Transverse colon (tissue), 4 donors: ENCODE measurements around the gene VEGFC. TPM values are rescaled to one million over a fixed set of nuclear protein-coding genes. Genes with fewer than 3 reads are reported as not detected.

Experiments used
- DNase-seq: peaks from one replicate; pipeline ENCODE4 v3.0.0-alpha.2; 2019
- H3K27ac ChIP-seq, 4 donors: fragments of 200-600 bp; sonication (generic); 2 replicates each; pipeline ENCODE4 v1.5.1; 2016 to 2018; ENCODE audit warnings: inconsistent platforms in 4 of 4
- H3K27me3 ChIP-seq: fragments of 200-600 bp; sonication (generic); 2 replicates; pipeline ENCODE4 v1.5.1; 2017; ENCODE audit warnings: inconsistent platforms
- H3K36me3 ChIP-seq, 4 donors: fragments of 200-600 bp; sonication (generic); 2 replicates each; pipeline ENCODE4 v1.5.1; 2017 to 2019; ENCODE audit warnings: inconsistent platforms in 4 of 4
- H3K4me1 ChIP-seq, 4 donors: fragments of 200-600 bp; sonication (generic); 2 replicates each; pipeline ENCODE4 v1.5.1; 2017 to 2020; ENCODE audit warnings: inconsistent platforms in 4 of 4
- H3K4me3 ChIP-seq, 4 donors: fragments of 200-600 bp; sonication (generic); 1 replicate in 1 of 4; 2 replicates in 3 of 4; pipeline versions ENCODE4 v1.5.1 to v1.6.1; 2017 to 2019; ENCODE audit warnings: inconsistent platforms in 4 of 4
- H3K9me3 ChIP-seq, 2 donors: fragments of 200-600 bp; sonication (generic); 2 replicates each; pipeline ENCODE4 v1.5.1; 2017 to 2019; ENCODE audit warnings: inconsistent platforms in 2 of 2
- EP300 ChIP-seq: sonication (generic); formaldehyde crosslinking; IDR thresholded peaks from one replicate; pipeline ENCODE4 v1.6.1; 2017; ENCODE audit warnings: antibody characterized with exemption, low read depth
- POLR2A ChIP-seq: fragments of 450-650 bp; IDR thresholded peaks from one replicate; pipeline ENCODE4 v1.6.1; 2016; ENCODE audit warnings: antibody characterized with exemption, mild to moderate bottlenecking, moderate library complexity
- POLR2AphosphoS5 ChIP-seq, 3 donors: sonication (generic); formaldehyde crosslinking; IDR thresholded peaks; one replicate each; pipeline ENCODE4 v1.6.1; 2016; ENCODE audit warnings: antibody characterized with exemption in 3 of 3
- WGBS, 2 donors: methylation state at CpG; one replicate each; pipeline ENCODE4 v1.1.5; 2018; ENCODE audit warnings: low coverage in 1 of 2; 5-methylcytosine and 5-hydroxymethylcytosine counted together
- in situ Hi-C, 4 donors: fragments of 200-750 bp; cut with MboI; loops; one replicate each; pipeline versions ENCODE4 v1.15.0 to v1.15.1; 2017; ENCODE audit warnings: low sequenced_read_pairs in 3 of 4, low pct_ligation_motif_present in 1 of 4, low pct_unique_long_range_greater_than_20kb in 1 of 4
- intact Hi-C: fragments of 100-400 bp; cut with DNase I; formaldehyde crosslinking; loops from one replicate; pipeline ENCODE4 v1.15.1; 2023; ENCODE audit warnings: low total_unique reads
- total RNA-seq, 4 donors: library from RNA; depleted of rRNA; stranded (reverse); fragments of >200 nt; gene quantifications; one replicate each; pipeline ENCODE4 v1.1.0, GENCODE V29; 2016
- TF ChIP-seq, protein P1 (sequence below), 5 experiments: fragments of 200-600 bp in 3 of 5; fragments of 450-650 bp in 2 of 5; sonication (generic) in 3 of 5; IDR thresholded peaks; 1 replicate in 2 of 5; 2 replicates in 3 of 5; pipeline ENCODE4 v1.5.1; 2016 to 2017; ENCODE audit warnings: antibody characterized with exemption in 5 of 5, inconsistent platforms in 3 of 5, mild to moderate bottlenecking in 2 of 5, moderate library complexity in 1 of 5

Gene VEGFC
- total RNA-seq, 4 donors from 2014 or later: 1.2 to 2.9 (median 2.2) TPM; not detected in 1

DNA sequence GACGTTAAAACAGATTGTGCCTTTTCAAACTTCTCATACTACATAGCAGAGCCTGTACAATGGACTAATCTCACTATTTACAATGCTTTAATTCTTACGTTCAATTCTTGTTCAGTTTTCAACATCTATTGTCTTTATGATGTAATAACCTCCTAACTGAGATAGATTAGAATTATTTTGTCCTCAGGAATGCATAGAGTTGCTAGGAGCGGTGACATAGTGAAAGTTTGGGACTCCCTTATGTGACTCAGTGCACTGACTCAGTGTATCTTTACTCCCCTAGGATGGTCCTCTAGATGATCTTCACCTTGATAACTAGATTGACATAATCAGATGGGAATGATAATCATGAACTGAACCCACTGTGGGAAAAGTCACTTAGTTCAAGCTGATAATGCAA is 151.5 kb downstream of the VEGFC start:
- WGBS, 2 donors: 80 to 92% methylated on average over 2 to 3 of the region's 3 CpGs
- no peak for DNase-seq
- H3K27me3 ChIP-seq: no peaks in the 10 kb centered on the region
- H3K4me1 ChIP-seq: no peaks in the 10 kb centered on the region
- H3K9me3 ChIP-seq: no peaks in the 10 kb centered on the region
- no peak overlapping the region for H3K4me3 ChIP-seq
- H3K36me3 ChIP-seq: no peaks in the 10 kb centered on the region
- in situ Hi-C loops (no loop called here), intact Hi-C loops (no loop called here)
- TF ChIP-seq EP300: no peak
- no peak for TF ChIP-seq POLR2AphosphoS5 (IDR thresholded peaks at IDR 0.05)
- TF ChIP-seq POLR2A: no peak
- TF ChIP-seq, protein P1, sequence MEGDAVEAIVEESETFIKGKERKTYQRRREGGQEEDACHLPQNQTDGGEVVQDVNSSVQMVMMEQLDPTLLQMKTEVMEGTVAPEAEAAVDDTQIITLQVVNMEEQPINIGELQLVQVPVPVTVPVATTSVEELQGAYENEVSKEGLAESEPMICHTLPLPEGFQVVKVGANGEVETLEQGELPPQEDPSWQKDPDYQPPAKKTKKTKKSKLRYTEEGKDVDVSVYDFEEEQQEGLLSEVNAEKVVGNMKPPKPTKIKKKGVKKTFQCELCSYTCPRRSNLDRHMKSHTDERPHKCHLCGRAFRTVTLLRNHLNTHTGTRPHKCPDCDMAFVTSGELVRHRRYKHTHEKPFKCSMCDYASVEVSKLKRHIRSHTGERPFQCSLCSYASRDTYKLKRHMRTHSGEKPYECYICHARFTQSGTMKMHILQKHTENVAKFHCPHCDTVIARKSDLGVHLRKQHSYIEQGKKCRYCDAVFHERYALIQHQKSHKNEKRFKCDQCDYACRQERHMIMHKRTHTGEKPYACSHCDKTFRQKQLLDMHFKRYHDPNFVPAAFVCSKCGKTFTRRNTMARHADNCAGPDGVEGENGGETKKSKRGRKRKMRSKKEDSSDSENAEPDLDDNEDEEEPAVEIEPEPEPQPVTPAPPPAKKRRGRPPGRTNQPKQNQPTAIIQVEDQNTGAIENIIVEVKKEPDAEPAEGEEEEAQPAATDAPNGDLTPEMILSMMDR (IDR thresholded peaks at IDR 0.05): no peak
- H3K27ac ChIP-seq: no peak overlapping the region

DNA sequence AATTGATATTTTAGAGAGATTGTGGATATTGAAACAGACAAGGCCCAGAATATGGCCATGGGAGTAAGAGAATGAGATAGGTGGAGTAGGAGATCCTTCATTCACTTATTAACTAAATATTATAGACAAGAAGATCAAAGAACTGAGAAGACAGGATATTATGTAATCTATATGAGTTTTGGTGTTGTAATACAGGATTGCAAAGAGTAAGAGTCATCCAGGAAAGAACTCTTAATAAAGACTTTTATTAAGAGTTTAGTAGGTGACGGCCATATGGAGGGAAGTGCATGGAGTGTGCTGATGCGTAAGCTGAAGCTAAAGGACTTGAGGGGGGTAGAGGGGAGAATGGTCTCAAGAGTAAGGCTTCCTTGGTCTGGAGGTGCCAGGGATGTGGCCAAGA is 153.7 kb downstream of the VEGFC start:
- Histone ChIP-seq H3K27me3 (no peaks in the 10 kb centered on the region), H3K9me3 (no peaks in the 10 kb centered on the region), H3K4me3 (no peak overlapping the region), H3K36me3 (no peaks in the 10 kb centered on the region), H3K4me1 (no peaks in the 10 kb centered on the region), H3K27ac (no peak overlapping the region)
- TF ChIP-seq POLR2A (no peak), POLR2AphosphoS5 (IDR thresholded peaks at IDR 0.05) (no peak), EP300 (no peak)
- DNase-seq: no peak
- in situ Hi-C loops: no loop called here
- WGBS, 2 donors: 72 to 88% methylated on average over 2 of the region's 2 CpGs
- intact Hi-C loops: no loop called here

DNA sequence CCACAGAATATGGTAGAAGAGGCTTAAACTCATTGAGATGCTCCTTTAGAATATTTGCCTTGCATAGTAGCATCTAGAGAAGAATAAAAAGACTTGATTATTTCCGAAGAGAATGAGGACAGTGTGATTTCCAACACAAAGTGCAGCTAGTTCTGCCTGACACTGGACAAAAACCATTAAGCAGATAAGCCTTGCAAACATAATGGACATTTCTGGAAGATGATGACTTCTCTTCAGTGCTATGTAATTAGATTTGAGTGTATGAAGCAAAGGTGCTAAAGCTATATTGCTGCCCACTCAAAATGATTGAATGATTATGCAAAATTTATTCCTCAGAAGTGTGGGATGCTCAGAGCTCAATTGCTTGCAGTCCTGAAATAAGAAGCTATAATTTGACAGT is 156.4 kb downstream of the VEGFC start:
- Histone ChIP-seq H3K9me3 (no peaks in the 10 kb centered on the region), H3K36me3 (no peaks in the 10 kb centered on the region), H3K4me1 (no peaks in the 10 kb centered on the region), H3K27me3 (no peaks in the 10 kb centered on the region), H3K27ac (no peak overlapping the region), H3K4me3 (no peak overlapping the region)
- whole genome bisulfite sequencing, 2 donors: 71 to 83% methylated on average over 1 of the region's 1 CpG
- intact Hi-C loops (no loop called here), in situ Hi-C loops (no loop called here)
- TF ChIP-seq POLR2AphosphoS5 (IDR thresholded peaks at IDR 0.05) (no peak), POLR2A (no peak)
- TF ChIP-seq, protein P1 (IDR thresholded peaks at IDR 0.05): no peak
- no peak for DNase-seq

GRCh38 chr4:176635372-176636261 is 157.1 kb downstream of the VEGFC start:
- Histone ChIP-seq H3K9me3 (peaks cover 0 to 2% of the 10 kb centered on the region in 2 donors), H3K27ac (no peak overlapping the region), H3K4me1 (no peaks in the 10 kb centered on the region), H3K27me3 (no peaks in the 10 kb centered on the region), H3K36me3 (no peaks in the 10 kb centered on the region), H3K4me3 (no peak overlapping the region)
- intact Hi-C loops (no loop called here), in situ Hi-C loops (no loop called here)
- DNase-seq: no peak
- TF ChIP-seq, protein P1 (IDR thresholded peaks at IDR 0.05): no peak
- TF ChIP-seq POLR2A: no peak
- TF ChIP-seq EP300: no peak
- no peak for TF ChIP-seq POLR2AphosphoS5 (IDR thresholded peaks at IDR 0.05)
- 38 to 51% methylated on average over 4 to 8 of the region's 8 CpGs for WGBS, 2 donors
